A549 treated with GW870086 at 1 μM for 4 hours (cell line): ENCODE measurements around the gene TMEM250. TPM values are rescaled to one million over a fixed set of nuclear protein-coding genes. Genes with fewer than 3 reads are reported as not detected.

Experiments used
- total RNA-seq: library from RNA; stranded (reverse); fragments of 200-300 nt; extraction: Qiagen RNA extraction; gene quantifications from 5 replicates; pipeline ENCODE4 v1.2.3, GENCODE V29; 2022; ENCODE audit warnings: low read depth

Gene TMEM250, protein sequence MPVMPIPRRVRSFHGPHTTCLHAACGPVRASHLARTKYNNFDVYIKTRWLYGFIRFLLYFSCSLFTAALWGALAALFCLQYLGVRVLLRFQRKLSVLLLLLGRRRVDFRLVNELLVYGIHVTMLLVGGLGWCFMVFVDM
- total RNA-seq: 32.2 to 44.1 TPM (median 43.5 TPM) in 5 replicates

DNA sequence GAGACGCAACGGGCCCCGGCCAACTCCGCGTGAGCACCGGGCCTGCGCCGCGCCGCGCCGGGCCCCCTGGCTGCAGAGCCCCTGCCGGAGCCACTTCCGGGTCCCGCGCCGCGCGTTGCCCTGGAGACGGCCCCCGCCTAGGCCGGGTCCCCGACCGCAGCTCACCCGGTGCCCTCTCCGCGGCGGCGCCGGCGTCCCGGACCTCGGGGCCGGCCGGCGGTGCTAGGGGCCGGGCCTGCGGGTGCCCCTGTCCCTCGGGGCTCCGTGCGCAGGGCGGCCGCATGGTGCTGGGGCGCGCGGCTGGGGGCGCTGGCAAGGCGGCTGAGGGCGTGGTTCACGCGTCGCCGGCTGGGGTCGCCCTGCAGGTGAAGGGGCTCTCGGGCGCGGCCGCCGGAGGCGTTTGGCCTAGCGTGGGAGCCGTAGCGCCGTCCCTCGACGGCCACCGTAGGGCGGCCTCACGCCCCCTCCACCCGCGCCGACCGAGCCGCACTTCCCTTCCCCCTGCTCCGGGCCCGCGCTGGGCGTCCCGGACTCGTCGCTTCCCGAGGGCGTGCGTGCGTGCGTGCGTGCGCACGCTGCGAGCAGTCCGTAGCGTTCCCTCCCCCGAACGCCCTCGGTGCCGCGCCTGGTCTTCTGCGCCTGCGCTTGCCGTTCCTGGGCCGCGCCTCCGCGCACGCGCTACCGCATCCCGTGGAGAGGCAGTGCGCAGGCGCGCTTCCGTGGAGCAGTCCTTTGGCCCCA lies at the start of gene TMEM250:
TSS of gene TMEM250 (minus strand) at position 556 of the 741 bp plus-strand sequence. CDS start 1,975 bp downstream, outside the sequence.

DNA sequence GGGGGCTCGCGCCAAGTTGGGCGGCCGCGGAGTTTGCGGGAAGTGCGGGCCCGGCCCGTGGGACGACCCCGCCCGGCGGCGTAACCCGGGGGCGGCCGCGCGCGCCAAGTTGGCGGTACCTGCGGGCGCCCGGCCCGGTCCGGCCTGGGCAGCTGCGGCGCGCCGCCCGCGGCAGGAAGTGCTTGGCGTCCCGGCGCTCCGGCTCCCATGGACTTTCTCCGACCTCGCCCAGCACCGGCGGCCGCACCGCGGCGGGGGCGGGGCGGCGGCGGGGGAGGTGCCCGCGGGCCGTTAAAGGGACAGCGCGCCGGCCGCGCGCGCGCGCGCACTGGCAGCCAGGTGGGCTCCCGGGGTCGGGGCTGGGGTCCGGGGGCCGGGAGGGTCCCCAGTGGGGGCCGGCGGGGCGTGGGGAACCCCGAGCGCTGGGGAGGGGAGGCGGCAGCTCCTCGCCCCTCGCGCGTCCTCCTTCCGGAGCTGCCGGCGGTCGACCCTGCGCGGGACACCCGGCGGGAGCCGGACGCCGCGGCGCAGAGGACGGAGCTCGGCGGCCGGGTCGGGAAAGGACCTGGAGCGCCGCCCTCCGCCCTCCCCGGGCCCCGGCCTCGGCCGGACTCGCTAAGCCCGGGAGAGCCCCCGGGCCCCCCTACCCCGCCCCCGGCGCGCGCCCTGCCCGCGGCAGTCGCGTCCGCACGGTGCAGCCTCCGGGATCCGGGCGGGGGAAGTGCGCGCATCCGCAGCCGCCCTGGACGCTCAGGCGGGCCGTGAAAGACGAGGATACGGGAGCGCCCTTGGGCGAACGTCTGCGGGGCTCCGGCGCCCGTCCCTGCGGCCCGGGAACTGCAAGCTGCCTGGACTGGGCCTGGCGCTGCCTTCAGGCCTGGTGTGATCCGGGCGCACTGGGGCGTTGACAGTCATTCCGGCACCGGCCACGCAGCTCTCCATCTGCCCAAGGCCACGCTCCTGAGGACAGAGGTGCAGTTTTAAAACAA lies 23.3 kb downstream of the TMEM250 start, which contains the start of gene NACC2:
TSS of gene NACC2 (minus strand) at position 220 of the 989 bp plus-strand sequence. CDS start 44,768 bp downstream, outside the sequence.

Other genes starting within 250 kb of the TMEM250 start
- gene CAMSAP1, start 211.3 kb downstream of the TMEM250 start, total RNA-seq: 17.9 to 24.4 TPM (median 20.2 TPM) in 5 replicates
- gene UBAC1, start 157.5 kb downstream of the TMEM250 start, total RNA-seq: 29.3 to 38.2 TPM (median 34.7 TPM) in 5 replicates
- 27.5 to 38.0 TPM (median 35.5 TPM) in 5 replicates for gene NACC2, start 23.6 kb downstream of the TMEM250 start, total RNA-seq
- 0.07 to 0.13 TPM (median 0.08 TPM) in 4 of 5 replicates, not detected in the other for gene LHX3, start 86.3 kb upstream of the TMEM250 start, total RNA-seq
- gene QSOX2, start 126.9 kb upstream of the TMEM250 start, total RNA-seq: 24.5 to 28.7 TPM (median 27.0 TPM) in 5 replicates
- gene CCDC187, start 185.2 kb upstream of the TMEM250 start, total RNA-seq: 0.01 TPM in 2 of 5 replicates, not detected in the others
- 8.8 to 14.0 TPM (median 12.7 TPM) in 5 replicates for gene GPSM1, start 208.7 kb upstream of the TMEM250 start, total RNA-seq
- gene DNLZ, start 244.9 kb upstream of the TMEM250 start, total RNA-seq: 28.1 to 45.8 TPM (median 35.7 TPM) in 5 replicates